ENCODE measurements around the gene DCUN1D5.

The DCUN1D5 gene

GRCh38 chr11:103091801-103092524 is at the start of gene DCUN1D5:
DCUN1D5 (minus strand) TSS chr11:103092160; CDS start chr11:103091872, 288 bp downstream.
- peak; percentile 94 for DNase-seq

DNA sequence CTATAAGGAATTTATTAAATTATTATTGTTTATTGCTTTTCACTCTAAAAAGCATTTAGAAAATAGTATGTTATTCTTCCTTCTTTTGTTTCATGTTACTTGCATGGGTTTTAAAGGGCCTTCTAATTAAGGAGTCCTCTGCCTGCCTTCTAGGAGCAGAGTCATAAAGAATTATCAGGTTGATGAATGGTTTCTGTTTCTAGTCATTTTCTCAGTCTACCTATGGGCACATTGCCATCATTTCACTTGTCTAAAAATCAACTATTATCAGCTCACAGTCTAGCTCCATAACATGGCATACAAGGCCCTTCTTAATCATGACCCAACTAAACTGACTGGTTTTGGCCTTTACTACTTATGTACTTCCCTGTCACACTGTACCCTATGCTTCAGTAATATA is 33.5 kb upstream of the DCUN1D5 start:
- DNase-seq, result no peak

DNA sequence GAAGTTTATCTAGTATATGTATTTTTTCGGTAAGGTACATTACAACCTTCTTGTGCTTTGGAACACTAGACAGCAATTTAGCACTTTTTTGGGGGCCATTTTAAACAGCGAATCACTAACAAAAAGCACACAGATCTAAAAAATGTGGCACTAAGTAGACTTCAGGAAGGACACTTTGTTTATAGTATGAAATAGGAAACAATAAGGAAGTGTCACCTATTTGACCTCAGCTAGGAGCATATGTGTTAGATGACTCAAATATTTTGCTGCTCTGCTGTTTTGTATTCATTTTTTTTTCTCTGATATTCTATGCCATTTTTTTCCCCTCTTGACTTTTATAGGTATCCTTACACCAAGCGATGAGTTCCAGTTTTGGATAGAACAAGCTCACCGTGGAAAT is 22.9 kb upstream of the DCUN1D5 start:
- DNase-seq, result no peak

- no peak for DNase-seq
These were observed 20.4 kb upstream of the DCUN1D5 start for GRCh38 chr11:103112364-103112763.

- no peak for DNase-seq
These were observed 19.4 kb upstream of the DCUN1D5 start for GRCh38 chr11:103111400-103111799.

- no peak for DNase-seq
These were observed 18.4 kb upstream of the DCUN1D5 start for GRCh38 chr11:103110391-103110790.

DNA sequence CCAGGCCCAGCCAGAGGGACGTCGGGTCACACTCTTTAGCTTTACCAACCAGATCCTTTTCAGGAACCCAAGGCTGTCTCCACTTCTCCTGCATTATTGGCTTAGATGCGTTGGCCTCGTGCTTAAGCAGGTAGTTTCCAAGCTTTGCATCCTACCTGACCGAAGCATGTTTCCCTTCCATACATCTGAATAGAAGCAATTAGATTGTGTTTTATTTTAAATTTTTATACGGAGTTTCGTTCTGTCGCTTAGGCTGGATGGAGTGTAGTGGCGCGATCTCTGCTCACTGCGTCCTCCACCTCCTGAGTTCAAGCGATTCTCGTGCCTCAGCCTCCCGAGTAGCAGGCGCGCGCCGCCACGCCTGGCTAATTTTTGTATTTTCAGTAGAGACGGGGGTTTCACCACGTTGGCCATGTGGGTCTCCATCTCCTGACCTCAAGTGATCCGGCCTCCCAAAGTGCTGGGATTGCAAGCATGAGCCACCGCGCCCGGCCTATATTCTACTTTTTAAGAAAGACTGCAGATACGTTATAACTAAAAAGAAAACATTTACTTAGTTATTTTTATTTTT is 17.9 kb upstream of the DCUN1D5 start:
- no peak for DNase-seq

GRCh38 chr11:103108933-103109817 is 17.2 kb upstream of the DCUN1D5 start, which contains the start of gene DYNC2H1:
DYNC2H1 (plus strand) TSS chr11:103109426; CDS start chr11:103109575, 149 bp downstream.
- peak; percentile 77 to 80 for DNase-seq

GRCh38 chr11:103097279-103097678 is 5.3 kb upstream of the DCUN1D5 start:
- DNase-seq, result no peak

DNA sequence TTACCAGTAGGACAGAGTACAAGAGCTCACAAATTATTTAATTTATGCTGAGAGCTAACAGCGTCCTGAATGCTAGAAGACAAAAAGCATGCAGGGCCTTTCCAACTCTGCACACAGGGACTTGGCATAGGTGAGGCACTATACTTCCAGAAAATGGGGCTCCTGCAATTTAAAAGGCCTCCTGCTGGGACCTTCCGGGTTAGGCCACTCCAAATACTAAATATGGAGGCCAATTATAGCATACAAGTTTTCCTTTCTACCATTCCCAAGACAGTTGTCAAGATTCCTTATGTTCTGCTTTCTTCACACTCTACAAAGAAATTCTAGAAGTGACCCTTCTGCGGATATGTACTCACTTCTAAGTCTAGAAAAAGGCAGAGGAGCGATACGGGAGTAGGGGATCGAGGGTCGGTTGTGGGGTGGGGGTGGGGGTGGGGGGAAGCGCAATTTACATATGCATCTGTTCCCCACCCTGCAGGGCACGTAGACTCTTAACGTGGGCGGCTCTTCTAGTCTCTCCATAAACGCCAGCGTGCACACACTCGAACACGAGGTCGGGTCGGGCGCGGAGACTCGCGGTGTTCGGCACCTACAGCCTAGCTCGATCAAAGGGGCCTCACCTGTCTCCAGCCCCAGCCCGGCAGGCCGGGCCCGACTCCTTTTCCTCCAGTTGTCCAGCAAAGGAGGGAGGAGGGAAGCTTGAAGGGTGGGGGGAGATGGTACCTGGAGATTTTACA is 728 bp downstream of the DCUN1D5 start:
- peak; percentile 45 to 54 for DNase-seq

DNA sequence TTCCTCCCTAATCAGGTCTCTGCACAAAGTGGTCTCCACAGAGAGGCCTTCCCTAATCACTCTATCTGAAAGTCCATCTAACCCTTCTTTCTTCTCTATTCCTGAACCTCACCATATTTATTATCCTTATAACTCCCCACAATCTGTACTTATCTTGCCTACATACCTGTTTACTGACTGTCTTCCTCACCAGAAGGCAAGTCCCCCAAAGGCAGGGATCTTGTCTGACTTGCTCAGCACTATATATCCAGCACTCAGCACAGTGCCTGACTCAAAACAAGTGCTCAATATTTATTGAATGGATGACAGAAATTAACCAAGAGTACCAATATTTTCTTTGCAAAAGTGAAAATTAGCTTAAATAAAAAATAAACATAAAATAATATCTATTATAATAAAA is 5.5 kb downstream of the DCUN1D5 start:
- no peak for DNase-seq

DNA sequence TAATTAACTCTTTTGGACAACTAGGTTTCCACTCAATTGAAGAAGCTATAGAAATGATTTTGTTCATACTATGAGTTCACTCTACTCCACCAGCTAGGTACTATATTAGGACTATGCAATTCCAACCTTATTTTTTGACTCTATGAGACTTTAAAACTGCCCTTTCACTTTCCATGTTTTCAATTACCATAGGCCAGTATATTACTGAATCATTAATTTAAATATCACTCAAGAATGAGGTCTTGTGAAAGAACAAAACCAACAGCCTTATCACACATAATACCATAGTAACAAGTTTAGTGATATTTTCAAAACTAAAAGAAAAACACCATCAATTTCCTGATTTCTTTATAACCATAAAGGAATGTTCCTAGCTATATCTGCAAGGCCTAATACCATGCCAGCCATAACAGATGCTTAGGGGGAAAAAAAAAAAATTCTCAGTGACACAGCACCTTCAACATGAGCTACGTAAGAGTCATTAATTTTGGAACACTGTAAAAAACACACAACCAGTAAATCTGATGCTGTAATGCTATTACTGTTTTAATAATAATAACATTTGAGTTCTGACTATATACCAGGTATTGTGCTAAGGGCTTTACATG is 6.1 kb downstream of the DCUN1D5 start:
- DNase-seq, result no peak

- DNase-seq, result no peak
These were observed 12.1 kb downstream of the DCUN1D5 start for GRCh38 chr11:103079833-103080232.

DNA sequence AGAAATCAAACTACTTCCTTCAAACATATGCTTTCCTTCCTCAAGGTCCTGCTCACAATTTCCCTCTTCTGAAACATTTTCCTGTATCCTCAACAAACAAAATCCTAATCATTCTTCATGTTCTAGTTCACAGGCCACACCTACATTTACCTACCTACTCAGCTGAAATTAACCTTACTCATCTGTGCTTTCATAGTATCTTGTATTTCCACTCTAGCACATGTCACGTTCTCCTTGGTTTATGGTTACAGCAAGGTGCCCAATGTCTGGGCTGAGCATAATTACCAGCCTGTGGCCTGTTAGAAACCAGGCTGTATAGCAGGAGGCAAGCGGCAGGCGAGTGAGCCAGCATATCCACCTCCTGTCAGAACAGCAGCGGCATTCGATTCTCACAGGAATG is 13.2 kb downstream of the DCUN1D5 start:
- DNase-seq, result no peak

- no peak for DNase-seq
These were observed 14.4 kb downstream of the DCUN1D5 start for GRCh38 chr11:103077554-103077953.

DNA sequence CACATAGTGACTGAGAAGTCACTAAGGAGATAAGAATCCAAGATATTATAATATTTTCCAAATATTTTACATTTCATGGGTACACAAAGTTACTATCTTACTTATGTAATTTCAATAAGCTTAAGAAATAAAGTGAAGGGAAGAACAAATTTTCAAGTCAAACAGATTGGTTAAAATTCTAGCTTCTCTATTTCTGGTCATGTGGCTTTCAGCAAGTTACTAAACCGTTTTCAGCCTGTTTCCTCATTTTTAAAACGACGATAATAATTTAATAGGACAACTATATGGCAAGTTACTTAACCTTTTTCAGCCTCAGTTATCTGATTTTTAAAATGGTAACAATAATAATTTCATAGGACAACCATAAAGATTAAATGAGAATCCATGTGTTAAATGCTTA is 15.6 kb downstream of the DCUN1D5 start:
- no peak for DNase-seq

- no peak for DNase-seq
These were observed 21.0 kb downstream of the DCUN1D5 start for GRCh38 chr11:103071008-103071407.

- DNase-seq, result no peak
These were observed 21.8 kb downstream of the DCUN1D5 start for GRCh38 chr11:103070142-103070541.

GRCh38 chr11:103069367-103069766 is 22.6 kb downstream of the DCUN1D5 start:
- DNase-seq, result no peak

DNA sequence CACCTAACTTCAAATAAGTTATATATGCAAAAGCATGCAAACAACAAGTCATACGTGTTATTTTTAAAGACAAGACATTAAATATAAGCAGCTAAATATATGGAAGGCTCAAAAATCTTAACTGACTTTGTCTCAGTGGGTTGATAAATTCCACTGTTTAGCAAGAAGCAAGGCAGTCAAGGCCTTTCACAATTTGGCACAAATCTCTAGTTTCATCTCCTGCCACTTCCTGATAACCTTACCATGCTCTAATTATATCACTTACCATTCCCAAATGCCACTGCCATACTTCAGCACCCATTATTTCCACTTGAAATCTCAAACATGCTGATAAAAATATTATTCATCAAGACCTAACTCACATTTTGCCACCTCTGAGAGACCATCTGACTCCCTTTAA is 24.8 kb downstream of the DCUN1D5 start:
- no peak for DNase-seq

DNA sequence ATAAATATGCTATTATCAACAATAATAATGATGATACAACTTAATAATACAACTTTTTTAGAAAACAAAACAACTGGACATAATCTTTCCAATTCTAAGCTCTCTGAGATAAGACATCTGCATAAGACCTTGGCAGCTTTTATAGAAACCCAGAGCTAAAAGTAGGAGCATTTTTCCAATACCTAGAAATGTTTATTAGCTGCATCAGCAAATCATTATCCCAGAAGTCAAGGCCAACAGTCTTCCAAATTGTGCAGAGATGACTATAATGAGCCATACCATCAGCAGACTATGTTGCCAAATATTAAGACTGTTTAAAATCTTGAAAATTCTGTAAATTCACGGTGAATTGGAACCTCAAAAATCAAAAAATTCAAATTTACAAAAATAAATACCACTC is 30.3 kb downstream of the DCUN1D5 start:
- DNase-seq, result no peak

GRCh38 chr11:103055221-103055890 is 36.6 kb downstream of the DCUN1D5 start:
- no peak for DNase-seq

All from activated CD4-positive, alpha-beta T cell treated with anti-CD3 and anti-CD28 coated beads, Interleukin-2, amount 50 U/mL, for 4 hours (primary cell).